SU-DHL-6 (cell line): ENCODE data around the gene YBX3.

Experiments used
- H2AFZ ChIP-seq: fragments of 200-600 bp; sonication (generic); 2 replicates; pipeline ENCODE4 v1.6.1; 2014; ENCODE audit warnings: low read depth, mild to moderate bottlenecking, moderate library complexity, mixed read lengths, antibody characterized with exemption, low read length; ENCODE audit not compliant: severe bottlenecking
- H3F3A ChIP-seq: fragments of 200-600 bp; shearing (Covaris generic); 2 replicates; pipeline ENCODE4 v1.6.0; 2016; ENCODE audit warnings: antibody characterized with exemption, mild to moderate bottlenecking; ENCODE audit not compliant: insufficient read depth
- H3K27ac ChIP-seq: fragments of 200-600 bp; sonication (generic); 2 replicates; pipeline ENCODE4 v1.5.1; 2016; ENCODE audit warnings: low read depth, mild to moderate bottlenecking, low read length, moderate library complexity, mixed read lengths
- H3K27me3 ChIP-seq: fragments of 200-600 bp; sonication (generic), shearing (Covaris generic); 2 replicates; pipeline ENCODE4 v1.6.0; 2014; ENCODE audit warnings: mild to moderate bottlenecking, low read length
- H3K36me3 ChIP-seq: fragments of 200-600 bp; sonication (generic); 2 replicates; pipeline ENCODE4 v1.6.1; 2014; ENCODE audit warnings: mild to moderate bottlenecking, low read length, mixed read lengths
- H3K4me2 ChIP-seq: fragments of 300-600, 200-600 bp; shearing (Covaris generic), sonication (generic); 2 replicates; pipeline ENCODE4 v1.6.0; 2014; ENCODE audit warnings: low read length, low read depth, mild to moderate bottlenecking; ENCODE audit not compliant: poor library complexity, severe bottlenecking
- H3K4me3 ChIP-seq: fragments of 200-600 bp; sonication (generic); 2 replicates; pipeline ENCODE4 v1.5.1; 2014; ENCODE audit warnings: antibody characterized with exemption, low read length, mild to moderate bottlenecking, mixed read lengths; ENCODE audit not compliant: insufficient read depth, poor library complexity, severe bottlenecking
- H3K79me2 ChIP-seq: fragments of 200-600 bp; sonication (generic); 2 replicates; pipeline ENCODE4 v1.6.1; 2014; ENCODE audit warnings: mild to moderate bottlenecking, low read length, moderate library complexity; ENCODE audit not compliant: insufficient read depth
- H3K9ac ChIP-seq: fragments of 200-600 bp; sonication (generic); 2 replicates; pipeline ENCODE4 v1.7.0; 2014; ENCODE audit warnings: mild to moderate bottlenecking, low read length
- H3K9me2 ChIP-seq: fragments of 200-600 bp; sonication (generic); replicated peaks from 2 replicates; pipeline ENCODE4 v1.6.1; 2014; ENCODE audit warnings: low read length; ENCODE audit not compliant: insufficient read depth
- H3K9me3 ChIP-seq: fragments of 200-600 bp; sonication (generic); 2 replicates; pipeline ENCODE4 v1.6.1; 2014; ENCODE audit warnings: low read length, mixed read lengths; ENCODE audit not compliant: insufficient read depth
- H4K20me1 ChIP-seq: fragments of 200-600 bp; sonication (generic); 2 replicates; pipeline ENCODE4 v1.6.1; 2014; ENCODE audit warnings: low read depth, mild to moderate bottlenecking, antibody characterized with exemption, low read length, moderate library complexity, mixed read lengths
- EZH2phosphoT487 ChIP-seq: fragments of 200-600 bp; sonication (generic), shearing (Covaris generic); conservative IDR thresholded peaks from 2 replicates; pipeline ENCODE4 v1.6.1; 2018; ENCODE audit warnings: mild to moderate bottlenecking, antibody characterized with exemption, low read length, moderate library complexity, mixed read lengths
- TF ChIP-seq, protein P1 (sequence below): fragments of 200-600 bp; sonication (generic); IDR thresholded peaks from one replicate; pipeline ENCODE4 v1.5.1; 2017; ENCODE audit warnings: antibody characterized with exemption, mild to moderate bottlenecking, low read length, moderate library complexity; ENCODE audit not compliant: insufficient read depth, poor library complexity, severe bottlenecking

Gene YBX3

GRCh38 chr12:10756194-10756593 lies 33.1 kb upstream of the YBX3 start:
- TF ChIP-seq EZH2phosphoT487, result no peak
- TF ChIP-seq, protein P1, sequence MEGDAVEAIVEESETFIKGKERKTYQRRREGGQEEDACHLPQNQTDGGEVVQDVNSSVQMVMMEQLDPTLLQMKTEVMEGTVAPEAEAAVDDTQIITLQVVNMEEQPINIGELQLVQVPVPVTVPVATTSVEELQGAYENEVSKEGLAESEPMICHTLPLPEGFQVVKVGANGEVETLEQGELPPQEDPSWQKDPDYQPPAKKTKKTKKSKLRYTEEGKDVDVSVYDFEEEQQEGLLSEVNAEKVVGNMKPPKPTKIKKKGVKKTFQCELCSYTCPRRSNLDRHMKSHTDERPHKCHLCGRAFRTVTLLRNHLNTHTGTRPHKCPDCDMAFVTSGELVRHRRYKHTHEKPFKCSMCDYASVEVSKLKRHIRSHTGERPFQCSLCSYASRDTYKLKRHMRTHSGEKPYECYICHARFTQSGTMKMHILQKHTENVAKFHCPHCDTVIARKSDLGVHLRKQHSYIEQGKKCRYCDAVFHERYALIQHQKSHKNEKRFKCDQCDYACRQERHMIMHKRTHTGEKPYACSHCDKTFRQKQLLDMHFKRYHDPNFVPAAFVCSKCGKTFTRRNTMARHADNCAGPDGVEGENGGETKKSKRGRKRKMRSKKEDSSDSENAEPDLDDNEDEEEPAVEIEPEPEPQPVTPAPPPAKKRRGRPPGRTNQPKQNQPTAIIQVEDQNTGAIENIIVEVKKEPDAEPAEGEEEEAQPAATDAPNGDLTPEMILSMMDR, result no peak
- Histone ChIP-seq H3K9ac (no peak overlapping the region), H3K27me3 (no peaks in the 10 kb centered on the region), H2AFZ (no peak overlapping the region), H4K20me1 (no peaks in the 10 kb centered on the region), H3F3A (no peaks in the 10 kb centered on the region), H3K79me2 (no peaks in the 10 kb centered on the region), H3K9me3 (no peaks in the 10 kb centered on the region), H3K27ac (no peak overlapping the region), H3K4me3 (no peak overlapping the region), H3K4me2 (no peak overlapping the region), H3K9me2 (no peaks in the 10 kb centered on the region), H3K36me3 (no peaks in the 10 kb centered on the region)

DNA sequence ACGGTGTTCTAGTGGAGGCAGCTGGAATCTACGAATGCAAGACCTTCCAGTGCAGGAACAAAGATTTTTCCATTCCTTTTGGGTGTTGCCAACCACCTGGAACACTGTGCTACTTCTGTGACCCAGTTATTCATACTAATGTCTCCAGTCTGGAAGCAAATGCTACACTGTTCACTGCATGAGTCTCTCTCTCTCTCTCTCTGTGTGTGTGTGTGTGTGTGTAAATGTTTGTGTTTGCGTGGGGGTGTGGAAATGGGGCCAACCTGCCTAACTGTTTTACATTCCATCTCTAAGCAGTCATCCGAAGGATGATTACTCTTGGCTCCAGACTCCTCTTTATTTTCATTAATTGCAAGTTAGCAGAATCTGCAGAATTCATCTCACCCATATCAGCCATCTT lies 29.9 kb upstream of the YBX3 start:
- no peak overlapping the region for H3K27ac ChIP-seq
- no peaks in the 10 kb centered on the region for H3K27me3 ChIP-seq
- no peak overlapping the region for H3K4me3 ChIP-seq
- no peaks in the 10 kb centered on the region for H3K9me2 ChIP-seq
- no peak overlapping the region for H3K9ac ChIP-seq
- H2AFZ ChIP-seq, result no peak overlapping the region
- no peaks in the 10 kb centered on the region for H3K79me2 ChIP-seq
- TF ChIP-seq EZH2phosphoT487, result no peak
- TF ChIP-seq, protein P1, result no peak
- no peak overlapping the region for H3K4me2 ChIP-seq
- H3K9me3 ChIP-seq, result no peaks in the 10 kb centered on the region
- H4K20me1 ChIP-seq, result no peaks in the 10 kb centered on the region
- no peaks in the 10 kb centered on the region for H3K36me3 ChIP-seq
- no peaks in the 10 kb centered on the region for H3F3A ChIP-seq

- Histone ChIP-seq H3K36me3 (no peaks in the 10 kb centered on the region), H3K4me3 (no peak overlapping the region), H3K27ac (no peak overlapping the region), H4K20me1 (no peaks in the 10 kb centered on the region), H3K79me2 (no peaks in the 10 kb centered on the region), H3K9ac (no peak overlapping the region), H3K27me3 (no peaks in the 10 kb centered on the region), H3K4me2 (no peak overlapping the region), H3K9me3 (no peaks in the 10 kb centered on the region), H3F3A (no peaks in the 10 kb centered on the region), H3K9me2 (no peaks in the 10 kb centered on the region), H2AFZ (no peak overlapping the region)
- TF ChIP-seq, protein P1, result peak; percentile 5
- no peak for TF ChIP-seq EZH2phosphoT487
Observed at GRCh38 chr12:10750385-10750727, 27.2 kb upstream of the YBX3 start.
